Fibroblast of lung (primary cell): Measurements from ENCODE around the gene SIK3. TPM values are rescaled to one million over a fixed set of nuclear protein-coding genes. Genes with fewer than 3 reads are reported as not detected.

Experiments
- DNase-seq, 2 donors: peaks; one replicate each; pipeline versions ENCODE4 v3.0.0 to v3.0.0-alpha.2; 2010; ENCODE audit warnings: low read depth in 2 of 2
- H2AFZ ChIP-seq: 2 replicates; pipeline ENCODE4 v1.5.1; 2012; ENCODE audit warnings: low read length, control low read depth, inconsistent platforms
- H3K27ac ChIP-seq: 2 replicates; pipeline ENCODE4 v1.5.1; 2011; ENCODE audit warnings: low read length, control low read depth; ENCODE audit not compliant: insufficient read depth
- H3K27me3 ChIP-seq: 2 replicates; pipeline ENCODE4 v1.5.1; 2011; ENCODE audit warnings: mild to moderate bottlenecking, low read length; ENCODE audit not compliant: control insufficient read depth, insufficient read depth
- H3K36me3 ChIP-seq: 2 replicates; pipeline ENCODE4 v1.5.1; 2011; ENCODE audit warnings: low read length; ENCODE audit not compliant: control insufficient read depth, insufficient read depth
- H3K4me1 ChIP-seq: 2 replicates; pipeline ENCODE4 v1.5.1; 2011; ENCODE audit warnings: low read length; ENCODE audit not compliant: control insufficient read depth, insufficient read depth; ENCODE audit errors: extremely low read depth
- H3K4me2 ChIP-seq: 2 replicates; pipeline ENCODE4 v1.5.1; 2011; ENCODE audit warnings: low read length, control low read depth; ENCODE audit not compliant: insufficient read depth; ENCODE audit errors: extremely low read depth
- H3K4me3 ChIP-seq, 4 experiments: fragments of 200-600 bp in 1 of 4; sonication (generic) in 1 of 4; replicated peaks in 1 of 4; 2 replicates each; pipeline ENCODE4 v1.5.1; 2011 to 2016; ENCODE audit warnings: low read length in 4 of 4, low read depth in 3 of 4, mild to moderate bottlenecking in 3 of 4, control low read depth in 2 of 4, inconsistent platforms in 1 of 4, mixed read lengths in 1 of 4; ENCODE audit not compliant: insufficient read depth in 1 of 4; ENCODE audit errors: control extremely low read depth in 1 of 4
- H3K79me2 ChIP-seq: 2 replicates; pipeline ENCODE4 v1.5.1; 2012; ENCODE audit warnings: mild to moderate bottlenecking, low read length, inconsistent platforms; ENCODE audit not compliant: control insufficient read depth, insufficient read depth
- H3K9ac ChIP-seq: 2 replicates; pipeline ENCODE4 v1.5.1; 2011; ENCODE audit warnings: mild to moderate bottlenecking, low read length, control low read depth; ENCODE audit not compliant: insufficient read depth
- H3K9me3 ChIP-seq: 2 replicates; pipeline ENCODE4 v1.5.1; 2012; ENCODE audit warnings: low read depth, low read length; ENCODE audit not compliant: control insufficient read depth, insufficient read depth
- H4K20me1 ChIP-seq: 2 replicates; pipeline ENCODE4 v1.5.1; 2011; ENCODE audit warnings: low read length; ENCODE audit not compliant: control insufficient read depth, insufficient read depth; ENCODE audit errors: extremely low read depth
- EZH2 ChIP-seq: IDR thresholded peaks from 2 replicates; pipeline ENCODE4 v1.5.1; 2012; ENCODE audit warnings: low read length, control low read depth, mild to moderate bottlenecking; ENCODE audit errors: missing control alignments
- polyA plus RNA-seq, 2 donors: library from polyadenylated mRNA; depleted of rRNA in 1 of 2; stranded (reverse) in 1 of 2; unstranded in 1 of 2; fragments of >200 nt; gene quantifications; 2 replicates each; pipeline ENCODE4 v1.2.1, GENCODE V29; 2011 to 2012; ENCODE audit warnings: missing spikeins in 1 of 2
- total RNA-seq: library from RNA; depleted of rRNA; stranded (reverse); fragments of >200 nt; gene quantifications from 2 replicates; pipeline ENCODE4 v1.2.1, GENCODE V29; 2014
- TF ChIP-seq, protein P1 (sequence below), 2 donors: IDR thresholded peaks in 1 of 2; conservative IDR thresholded peaks in 1 of 2; 1 replicate in 1 of 2; 2 replicates in 1 of 2; pipeline ENCODE4 v1.5.1; 2011 to 2012; ENCODE audit warnings: low read length in 2 of 2, control low read depth in 1 of 2, inconsistent platforms in 1 of 2, low read depth in 1 of 2, mild to moderate bottlenecking in 1 of 2

Gene SIK3
- total and polyA plus RNA-seq, 2 donors (not counting 1 experiment from before 2014, with no cell fraction given): 7.1 to 22.8 TPM

DNA sequence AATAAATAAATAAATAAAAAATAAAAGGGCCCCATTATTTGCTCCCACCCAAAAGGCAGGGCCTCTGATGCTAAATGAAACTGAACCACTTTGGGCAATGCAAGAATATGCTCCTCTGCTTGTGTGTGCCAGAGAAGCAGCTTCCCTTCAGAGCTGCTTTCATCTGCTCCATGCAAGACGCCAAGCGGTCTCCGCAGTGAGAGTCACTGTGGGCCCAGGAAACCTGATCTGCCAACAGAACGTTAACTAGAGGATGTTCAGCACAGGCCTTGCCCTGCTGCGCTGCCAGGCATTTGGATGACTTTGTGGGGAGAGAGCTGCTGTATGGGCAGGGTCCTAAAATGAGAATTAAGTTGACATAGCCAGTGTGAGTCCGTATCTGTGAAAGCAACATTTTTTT, 217.1 kb downstream of the SIK3 start:
- H3K27me3 ChIP-seq: no peaks in the 10 kb centered on the region
- no peak overlapping the region for H3K4me3 ChIP-seq
- no peak overlapping the region for H2AFZ ChIP-seq
- H3K27ac ChIP-seq: no peak overlapping the region
- DNase-seq: no peak
- no peaks in the 10 kb centered on the region for H4K20me1 ChIP-seq
- H3K4me1 ChIP-seq: peaks cover 8% of the 10 kb centered on the region
- H3K9ac ChIP-seq: no peak overlapping the region
- no peak overlapping the region for H3K4me2 ChIP-seq
- H3K9me3 ChIP-seq: no peaks in the 10 kb centered on the region
- no peak for TF ChIP-seq EZH2
- H3K79me2 ChIP-seq: no peaks in the 10 kb centered on the region
- no peaks in the 10 kb centered on the region for H3K36me3 ChIP-seq

DNA sequence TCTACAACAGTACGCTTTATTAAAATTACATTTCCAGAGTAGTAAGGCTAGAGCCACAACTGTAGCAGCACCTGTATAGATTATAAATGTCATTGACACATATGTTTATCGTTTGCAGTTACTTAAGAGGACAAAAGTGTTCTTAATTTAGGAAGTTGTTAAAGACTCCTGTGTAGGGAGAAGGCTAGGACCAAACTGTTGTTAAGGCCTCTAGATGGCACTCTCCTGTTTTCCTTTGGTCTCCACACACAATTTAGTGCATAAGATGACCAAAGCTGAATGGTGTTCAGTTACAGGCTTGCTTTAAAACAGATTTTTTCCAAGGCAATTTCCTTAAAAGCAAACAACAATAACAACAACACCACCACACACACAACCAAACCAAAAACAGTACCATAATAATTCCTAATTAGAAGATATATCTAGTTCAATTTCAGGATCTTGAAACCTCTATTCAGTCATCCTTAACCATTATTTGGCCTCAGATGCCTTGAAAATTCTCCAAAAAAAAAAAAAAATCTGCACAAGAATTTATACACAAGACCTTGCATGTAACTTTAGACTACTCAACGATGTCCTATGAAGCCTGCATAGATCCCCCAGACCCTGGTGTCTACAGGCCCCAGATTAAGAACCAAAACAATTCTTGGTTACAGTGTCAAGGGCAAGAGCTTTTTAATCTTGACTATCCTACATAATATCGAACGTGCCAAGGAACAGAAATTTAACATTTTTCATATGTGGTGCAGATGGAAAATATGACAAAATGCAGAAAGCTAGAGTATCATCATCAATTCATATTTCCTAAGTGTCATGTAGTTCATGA, 218.2 kb downstream of the SIK3 start:
- Histone ChIP-seq H3K27me3 (no peaks in the 10 kb centered on the region), H3K4me2 (peak overlapping the region; percentile 15), H3K9ac (no peak overlapping the region), H3K27ac (no peak overlapping the region), H3K79me2 (no peaks in the 10 kb centered on the region), H3K36me3 (peaks cover under 1% of the 10 kb centered on the region), H4K20me1 (no peaks in the 10 kb centered on the region), H3K9me3 (no peaks in the 10 kb centered on the region), H2AFZ (no peak overlapping the region), H3K4me3 (no peak overlapping the region), H3K4me1 (peaks cover 5% of the 10 kb centered on the region)
- DNase-seq: peak; percentile 68 to 90
- TF ChIP-seq EZH2: no peak
- TF ChIP-seq, protein P1, sequence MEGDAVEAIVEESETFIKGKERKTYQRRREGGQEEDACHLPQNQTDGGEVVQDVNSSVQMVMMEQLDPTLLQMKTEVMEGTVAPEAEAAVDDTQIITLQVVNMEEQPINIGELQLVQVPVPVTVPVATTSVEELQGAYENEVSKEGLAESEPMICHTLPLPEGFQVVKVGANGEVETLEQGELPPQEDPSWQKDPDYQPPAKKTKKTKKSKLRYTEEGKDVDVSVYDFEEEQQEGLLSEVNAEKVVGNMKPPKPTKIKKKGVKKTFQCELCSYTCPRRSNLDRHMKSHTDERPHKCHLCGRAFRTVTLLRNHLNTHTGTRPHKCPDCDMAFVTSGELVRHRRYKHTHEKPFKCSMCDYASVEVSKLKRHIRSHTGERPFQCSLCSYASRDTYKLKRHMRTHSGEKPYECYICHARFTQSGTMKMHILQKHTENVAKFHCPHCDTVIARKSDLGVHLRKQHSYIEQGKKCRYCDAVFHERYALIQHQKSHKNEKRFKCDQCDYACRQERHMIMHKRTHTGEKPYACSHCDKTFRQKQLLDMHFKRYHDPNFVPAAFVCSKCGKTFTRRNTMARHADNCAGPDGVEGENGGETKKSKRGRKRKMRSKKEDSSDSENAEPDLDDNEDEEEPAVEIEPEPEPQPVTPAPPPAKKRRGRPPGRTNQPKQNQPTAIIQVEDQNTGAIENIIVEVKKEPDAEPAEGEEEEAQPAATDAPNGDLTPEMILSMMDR (conservative IDR thresholded peaks at IDR 0.05 in 1 of 2, IDR thresholded peaks at IDR 0.05 in 1 of 2; ENCODE audit: low read depth in 1 of 2, low read length in 2 of 2): peak; percentile 74 to 78

DNA sequence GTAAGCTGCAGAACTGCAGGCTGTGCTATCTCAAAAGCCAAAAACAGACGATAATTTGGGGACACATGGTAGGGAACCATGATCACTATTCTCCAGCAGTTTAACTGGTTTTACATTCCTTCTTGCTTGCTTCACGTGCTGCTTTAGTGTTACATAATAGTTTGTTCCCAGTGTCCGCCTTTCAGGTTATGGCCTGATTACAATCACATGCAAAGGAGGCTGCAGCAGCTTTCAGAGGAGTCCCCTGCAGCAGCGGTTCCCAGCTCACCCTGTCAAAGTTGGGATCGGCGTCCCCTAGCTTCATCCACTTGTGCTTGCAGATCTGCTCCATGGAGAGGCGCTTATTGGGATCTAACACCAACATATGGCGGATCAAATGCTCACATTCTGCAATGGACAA, 221.6 kb downstream of the SIK3 start:
- no peaks in the 10 kb centered on the region for H4K20me1 ChIP-seq
- H2AFZ ChIP-seq: no peak overlapping the region
- no peak for DNase-seq
- peaks cover 5% of the 10 kb centered on the region for H3K4me1 ChIP-seq
- no peak overlapping the region for H3K9ac ChIP-seq
- no peak overlapping the region for H3K4me2 ChIP-seq
- H3K9me3 ChIP-seq: no peaks in the 10 kb centered on the region
- no peaks in the 10 kb centered on the region for H3K27me3 ChIP-seq
- H3K79me2 ChIP-seq: no peaks in the 10 kb centered on the region
- TF ChIP-seq EZH2: no peak
- TF ChIP-seq, protein P1 (conservative IDR thresholded peaks at IDR 0.05 in 1 of 2, IDR thresholded peaks at IDR 0.05 in 1 of 2; ENCODE audit: low read depth in 1 of 2, low read length in 2 of 2): no peak
- no peak overlapping the region for H3K27ac ChIP-seq
- no peak overlapping the region for H3K4me3 ChIP-seq
- H3K36me3 ChIP-seq: peaks cover 3% of the 10 kb centered on the region
